ENCODE results near the gene MRPL54.

MRPL54 gene

DNA sequence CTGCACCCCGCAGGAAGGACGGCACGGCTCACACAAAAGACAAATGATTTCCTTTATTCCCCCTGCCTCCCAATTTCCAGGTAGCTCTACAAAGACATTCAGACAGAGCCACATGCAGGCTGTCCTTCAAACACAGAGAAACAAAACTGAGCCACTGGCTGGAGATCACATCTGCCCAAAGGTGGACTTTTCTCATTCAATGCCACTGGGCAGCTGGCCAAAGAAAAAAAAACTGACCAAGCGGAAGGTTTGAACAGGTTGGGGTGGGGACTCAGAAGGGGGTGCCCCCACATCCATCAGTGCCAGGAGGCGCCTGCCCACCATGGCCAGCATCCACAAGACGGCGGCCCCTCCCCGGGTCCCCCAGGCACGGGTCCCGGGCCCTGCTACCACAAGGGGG lies 41.5 kb downstream of the MRPL54 start:
- H2AFZ ChIP-seq (ENCODE audit: low read length, unreplicated experiment), result no peak overlapping the region
- H3K27me3 ChIP-seq (ENCODE audit: insufficient read depth, low read length), result peaks cover 19% of the 10 kb centered on the region
- no peaks in the 10 kb centered on the region for H3K79me2 ChIP-seq (ENCODE audit: control insufficient read depth, insufficient read depth, low read length, unreplicated experiment)
- no peak overlapping the region for H3K4me3 ChIP-seq (ENCODE audit: low read depth, low read length)
- no peak overlapping the region for H3K27ac ChIP-seq (ENCODE audit: low read depth, low read length)
- H3K4me1 ChIP-seq (ENCODE audit: control insufficient read depth, insufficient read depth, low read length, unreplicated experiment), result no peaks in the 10 kb centered on the region
- H3K36me3 ChIP-seq (ENCODE audit: insufficient read depth, low read length), result no peaks in the 10 kb centered on the region

GRCh38 chr19:3804429-3804828 lies 41.9 kb downstream of the MRPL54 start:
- H3K36me3 ChIP-seq (ENCODE audit: insufficient read depth, low read length), result no peaks in the 10 kb centered on the region
- no peaks in the 10 kb centered on the region for H3K79me2 ChIP-seq (ENCODE audit: control insufficient read depth, insufficient read depth, low read length, unreplicated experiment)
- no peak overlapping the region for H3K27ac ChIP-seq (ENCODE audit: low read depth, low read length)
- no peak overlapping the region for H2AFZ ChIP-seq (ENCODE audit: low read length, unreplicated experiment)
- peaks cover 19% of the 10 kb centered on the region for H3K27me3 ChIP-seq (ENCODE audit: insufficient read depth, low read length)
- no peak overlapping the region for H3K4me3 ChIP-seq (ENCODE audit: low read depth, low read length)
- H3K4me1 ChIP-seq (ENCODE audit: control insufficient read depth, insufficient read depth, low read length, unreplicated experiment), result no peaks in the 10 kb centered on the region

GRCh38 chr19:3805859-3806258 lies 43.4 kb downstream of the MRPL54 start:
- peaks cover 12% of the 10 kb centered on the region for H3K27me3 ChIP-seq (ENCODE audit: insufficient read depth, low read length)
- H3K79me2 ChIP-seq (ENCODE audit: control insufficient read depth, insufficient read depth, low read length, unreplicated experiment), result no peaks in the 10 kb centered on the region
- H3K36me3 ChIP-seq (ENCODE audit: insufficient read depth, low read length), result no peaks in the 10 kb centered on the region
- H2AFZ ChIP-seq (ENCODE audit: low read length, unreplicated experiment), result no peak overlapping the region
- H3K4me3 ChIP-seq (ENCODE audit: low read depth, low read length), result no peak overlapping the region
- no peaks in the 10 kb centered on the region for H3K4me1 ChIP-seq (ENCODE audit: control insufficient read depth, insufficient read depth, low read length, unreplicated experiment)
- H3K27ac ChIP-seq (ENCODE audit: low read depth, low read length), result no peak overlapping the region

- Histone ChIP-seq H3K4me3 (ENCODE audit: low read depth, low read length) (no peak overlapping the region), H3K27me3 (ENCODE audit: insufficient read depth, low read length) (no peaks in the 10 kb centered on the region), H3K4me1 (ENCODE audit: control insufficient read depth, insufficient read depth, low read length, unreplicated experiment) (no peaks in the 10 kb centered on the region), H3K27ac (ENCODE audit: low read depth, low read length) (no peak overlapping the region), H2AFZ (ENCODE audit: low read length, unreplicated experiment) (no peak overlapping the region), H3K79me2 (ENCODE audit: control insufficient read depth, insufficient read depth, low read length, unreplicated experiment) (no peaks in the 10 kb centered on the region), H3K36me3 (ENCODE audit: insufficient read depth, low read length) (no peaks in the 10 kb centered on the region)
Measured at GRCh38 chr19:3807131-3807480, 44.6 kb downstream of the MRPL54 start.

GRCh38 chr19:3807574-3808354 lies 45.3 kb downstream of the MRPL54 start:
- H3K4me1 ChIP-seq (ENCODE audit: control insufficient read depth, insufficient read depth, low read length, unreplicated experiment), result no peaks in the 10 kb centered on the region
- no peaks in the 10 kb centered on the region for H3K27me3 ChIP-seq (ENCODE audit: insufficient read depth, low read length)
- H3K4me3 ChIP-seq (ENCODE audit: low read depth, low read length), result no peak overlapping the region
- no peaks in the 10 kb centered on the region for H3K79me2 ChIP-seq (ENCODE audit: control insufficient read depth, insufficient read depth, low read length, unreplicated experiment)
- H2AFZ ChIP-seq (ENCODE audit: low read length, unreplicated experiment), result no peak overlapping the region
- H3K36me3 ChIP-seq (ENCODE audit: insufficient read depth, low read length), result no peaks in the 10 kb centered on the region
- no peak overlapping the region for H3K27ac ChIP-seq (ENCODE audit: low read depth, low read length)

- Histone ChIP-seq H3K4me1 (ENCODE audit: control insufficient read depth, insufficient read depth, low read length, unreplicated experiment) (no peaks in the 10 kb centered on the region), H2AFZ (ENCODE audit: low read length, unreplicated experiment) (no peak overlapping the region), H3K27ac (ENCODE audit: low read depth, low read length) (no peak overlapping the region), H3K27me3 (ENCODE audit: insufficient read depth, low read length) (no peaks in the 10 kb centered on the region), H3K36me3 (ENCODE audit: insufficient read depth, low read length) (no peaks in the 10 kb centered on the region), H3K4me3 (ENCODE audit: low read depth, low read length) (no peak overlapping the region), H3K79me2 (ENCODE audit: control insufficient read depth, insufficient read depth, low read length, unreplicated experiment) (no peaks in the 10 kb centered on the region)
Measured at GRCh38 chr19:3808420-3809143, 46.1 kb downstream of the MRPL54 start.

DNA sequence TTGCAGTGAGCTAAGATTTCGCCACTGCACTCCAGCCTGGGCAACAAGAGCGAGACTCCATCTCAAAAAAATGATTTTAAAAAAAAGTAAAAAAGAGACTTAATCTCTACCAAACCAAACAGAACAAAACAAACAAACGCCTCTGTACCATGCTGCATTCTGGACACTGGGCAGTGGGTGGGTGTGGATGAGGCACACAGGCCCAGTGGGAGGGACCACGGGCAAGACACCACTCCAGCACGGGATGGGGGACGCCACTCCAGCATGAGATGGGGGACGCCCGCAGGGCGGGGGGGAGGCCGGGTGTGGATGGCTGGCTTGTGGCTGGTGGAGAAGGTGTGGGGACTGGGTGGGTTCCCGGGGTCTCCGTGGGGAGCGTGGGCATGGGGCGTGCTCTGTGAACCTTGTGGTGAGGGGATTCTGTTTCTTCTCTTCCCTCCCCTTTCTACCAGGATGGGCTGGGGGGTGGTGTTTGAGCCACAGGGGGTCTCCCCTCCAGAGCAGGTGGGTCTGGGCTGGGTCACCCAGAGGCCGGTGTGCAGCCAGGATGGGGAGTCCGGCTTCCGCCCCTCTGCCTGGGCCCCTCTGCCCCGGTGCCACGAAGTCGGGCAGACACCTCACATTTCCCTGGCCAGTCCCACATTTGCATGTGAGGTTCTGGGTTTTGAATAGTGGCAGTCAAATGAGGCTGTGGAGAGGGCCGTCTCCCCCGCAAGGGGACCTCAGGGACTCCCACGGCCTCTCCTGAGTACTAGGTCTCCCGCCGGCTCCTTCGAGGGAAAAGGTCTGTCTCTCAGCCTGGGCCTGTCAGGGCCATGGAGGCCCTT lies 47.6 kb downstream of the MRPL54 start:
- no peak overlapping the region for H3K4me3 ChIP-seq (ENCODE audit: low read depth, low read length)
- no peaks in the 10 kb centered on the region for H3K36me3 ChIP-seq (ENCODE audit: insufficient read depth, low read length)
- no peaks in the 10 kb centered on the region for H3K79me2 ChIP-seq (ENCODE audit: control insufficient read depth, insufficient read depth, low read length, unreplicated experiment)
- no peaks in the 10 kb centered on the region for H3K27me3 ChIP-seq (ENCODE audit: insufficient read depth, low read length)
- H2AFZ ChIP-seq (ENCODE audit: low read length, unreplicated experiment), result no peak overlapping the region
- H3K27ac ChIP-seq (ENCODE audit: low read depth, low read length), result no peak overlapping the region
- no peaks in the 10 kb centered on the region for H3K4me1 ChIP-seq (ENCODE audit: control insufficient read depth, insufficient read depth, low read length, unreplicated experiment)

DNA sequence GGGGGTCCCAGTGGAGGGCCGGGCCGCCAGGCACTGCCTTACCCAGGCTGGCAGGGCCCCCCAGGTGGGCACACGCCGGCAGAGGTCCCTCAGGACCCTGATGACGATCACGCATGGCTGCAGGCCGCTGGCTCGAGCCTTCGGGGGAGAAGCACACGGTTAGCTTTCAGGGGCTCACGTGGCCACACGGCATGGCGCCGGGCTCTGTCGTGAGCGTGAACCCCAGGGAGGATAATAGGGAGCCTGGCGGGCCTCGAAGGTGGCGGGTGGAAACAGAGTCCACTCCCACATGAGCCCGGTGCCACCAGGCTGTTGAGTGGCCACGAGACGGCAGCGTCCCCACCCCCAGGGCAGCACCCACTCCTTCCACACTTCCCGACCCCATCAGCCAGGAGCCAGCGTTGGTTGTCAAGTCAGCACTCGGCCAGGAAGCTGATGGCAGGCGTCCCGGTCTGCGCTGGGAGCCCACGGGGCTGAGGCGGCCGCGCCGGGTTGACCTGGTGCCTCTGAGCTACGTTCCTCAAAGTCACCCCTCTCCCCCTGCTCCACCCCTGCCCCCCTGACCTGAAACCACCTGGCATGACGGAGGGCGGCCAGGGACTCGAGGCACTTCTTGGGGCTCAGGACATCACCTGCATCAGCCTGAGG lies 48.4 kb downstream of the MRPL54 start:
- Histone ChIP-seq H3K36me3 (ENCODE audit: insufficient read depth, low read length) (no peaks in the 10 kb centered on the region), H3K79me2 (ENCODE audit: control insufficient read depth, insufficient read depth, low read length, unreplicated experiment) (no peaks in the 10 kb centered on the region), H2AFZ (ENCODE audit: low read length, unreplicated experiment) (no peak overlapping the region), H3K27ac (ENCODE audit: low read depth, low read length) (no peak overlapping the region), H3K4me3 (ENCODE audit: low read depth, low read length) (no peak overlapping the region), H3K4me1 (ENCODE audit: control insufficient read depth, insufficient read depth, low read length, unreplicated experiment) (no peaks in the 10 kb centered on the region), H3K27me3 (ENCODE audit: insufficient read depth, low read length) (no peaks in the 10 kb centered on the region)

- Histone ChIP-seq H2AFZ (ENCODE audit: low read length, unreplicated experiment) (no peak overlapping the region), H3K4me3 (ENCODE audit: low read depth, low read length) (no peak overlapping the region), H3K79me2 (ENCODE audit: control insufficient read depth, insufficient read depth, low read length, unreplicated experiment) (no peaks in the 10 kb centered on the region), H3K27ac (ENCODE audit: low read depth, low read length) (no peak overlapping the region), H3K4me1 (ENCODE audit: control insufficient read depth, insufficient read depth, low read length, unreplicated experiment) (no peaks in the 10 kb centered on the region), H3K27me3 (ENCODE audit: insufficient read depth, low read length) (no peaks in the 10 kb centered on the region), H3K36me3 (ENCODE audit: insufficient read depth, low read length) (no peaks in the 10 kb centered on the region)
Measured at GRCh38 chr19:3813473-3814392, 51.3 kb downstream of the MRPL54 start.

- no peak overlapping the region for H2AFZ ChIP-seq (ENCODE audit: low read length, unreplicated experiment)
- no peaks in the 10 kb centered on the region for H3K27me3 ChIP-seq (ENCODE audit: insufficient read depth, low read length)
- no peaks in the 10 kb centered on the region for H3K4me1 ChIP-seq (ENCODE audit: control insufficient read depth, insufficient read depth, low read length, unreplicated experiment)
- H3K27ac ChIP-seq (ENCODE audit: low read depth, low read length), result no peak overlapping the region
- H3K79me2 ChIP-seq (ENCODE audit: control insufficient read depth, insufficient read depth, low read length, unreplicated experiment), result no peaks in the 10 kb centered on the region
- no peak overlapping the region for H3K4me3 ChIP-seq (ENCODE audit: low read depth, low read length)
- H3K36me3 ChIP-seq (ENCODE audit: insufficient read depth, low read length), result no peaks in the 10 kb centered on the region
Measured at GRCh38 chr19:3814648-3815047, 52.2 kb downstream of the MRPL54 start.
